GM23248 (cell line): ENCODE results near the gene FARS2. TPM values are rescaled to one million over a fixed set of nuclear protein-coding genes. Genes with fewer than 3 reads are reported as not detected.

Experiments used
- DNase-seq: peaks from one replicate; pipeline ENCODE4 v3.0.0-alpha.2; 2015
- H2AFZ ChIP-seq: fragments of 200-600 bp; sonication (generic); 2 replicates; pipeline ENCODE4 v1.6.1; 2016; ENCODE audit warnings: antibody characterized with exemption
- H3F3A ChIP-seq: fragments of 200-600 bp; sonication (generic); 2 replicates; pipeline ENCODE4 v1.6.1; 2016; ENCODE audit warnings: mild to moderate bottlenecking, antibody characterized with exemption, mixed run types; ENCODE audit not compliant: insufficient read depth
- H3K27ac ChIP-seq: fragments of 200-600 bp; sonication (generic); 2 replicates; pipeline ENCODE4 v1.5.1; 2016; ENCODE audit warnings: mild to moderate bottlenecking
- H3K27me3 ChIP-seq: fragments of 200-600 bp; sonication (generic); replicated peaks from 2 replicates; pipeline ENCODE4 v1.6.1; 2016; ENCODE audit warnings: mild to moderate bottlenecking; ENCODE audit not compliant: insufficient read depth
- H3K36me3 ChIP-seq: fragments of 200-600 bp; sonication (generic); 2 replicates; pipeline ENCODE4 v1.6.1; 2016; ENCODE audit warnings: low read depth, mild to moderate bottlenecking
- H3K4me1 ChIP-seq: fragments of 200-600 bp; sonication (generic); 2 replicates; pipeline ENCODE4 v1.6.1; 2016; ENCODE audit warnings: mild to moderate bottlenecking; ENCODE audit not compliant: insufficient read depth
- H3K4me2 ChIP-seq: fragments of 200-600 bp; sonication (generic); one replicate; pipeline ENCODE4 v1.6.1; 2016; ENCODE audit warnings: mild to moderate bottlenecking; ENCODE audit not compliant: unreplicated experiment
- H3K4me3 ChIP-seq: fragments of 200-600 bp; sonication (generic); 2 replicates; pipeline ENCODE4 v1.5.1; 2016; ENCODE audit warnings: mild to moderate bottlenecking
- H3K79me2 ChIP-seq: fragments of 200-600 bp; sonication (generic); 2 replicates; pipeline ENCODE4 v1.6.1; 2016; ENCODE audit warnings: mild to moderate bottlenecking; ENCODE audit not compliant: insufficient read depth
- H3K9ac ChIP-seq: fragments of 200-600 bp; sonication (generic); 2 replicates; pipeline ENCODE4 v1.6.1; 2016; ENCODE audit warnings: mild to moderate bottlenecking
- H3K9me2 ChIP-seq: fragments of 200-600 bp; sonication (generic); 2 replicates; pipeline ENCODE4 v1.6.1; 2016; ENCODE audit warnings: mixed run types, mild to moderate bottlenecking, moderate library complexity; ENCODE audit not compliant: insufficient read depth
- H3K9me3 ChIP-seq: fragments of 200-600 bp; sonication (generic); one replicate; pipeline ENCODE4 v1.6.1; 2017; ENCODE audit warnings: low read depth
- H4K20me1 ChIP-seq: fragments of 200-600 bp; sonication (generic); 2 replicates; pipeline ENCODE4 v1.6.0; 2016; ENCODE audit not compliant: insufficient read depth
- EZH2 ChIP-seq: fragments of 200-600 bp; sonication (generic); IDR thresholded peaks from 2 replicates; pipeline ENCODE4 v1.6.1; 2018; ENCODE audit warnings: antibody characterized with exemption, mild to moderate bottlenecking; ENCODE audit not compliant: insufficient read depth, poor library complexity, severe bottlenecking
- EZH2phosphoT487 ChIP-seq: fragments of 200-600 bp; sonication (generic); IDR thresholded peaks from 2 replicates; pipeline ENCODE4 v1.6.1; 2018; ENCODE audit warnings: antibody characterized with exemption, moderate library complexity, mild to moderate bottlenecking, low read depth; ENCODE audit not compliant: insufficient read depth
- WGBS, 2 experiments: methylation state at CpG; one replicate each; pipeline ENCODE4 v1.1.6; 2015 to 2017; ENCODE audit warnings: low lambda C conversion rate in 2 of 2, low coverage in 1 of 2; ENCODE audit errors: missing lambda C conversion rate in 2 of 2; 5-methylcytosine and 5-hydroxymethylcytosine counted together
- in situ Hi-C: fragments of 300-500 bp; cut with MboI; formaldehyde crosslinking; loops from 2 replicates; pipeline ENCODE4 v1.15.0; 2020
- polyA plus RNA-seq: library from polyadenylated mRNA; unstranded; fragments of >200 nt; fragmentation: Nextera tagmentation; extraction: Ambion mirVana; gene quantifications from 2 replicates; pipeline ENCODE4 v1.2.1, GENCODE V29; 2016
- total RNA-seq: library from RNA; depleted of rRNA; stranded (reverse); fragments of >200 nt; shearing (Covaris generic); gene quantifications from 2 replicates; pipeline ENCODE4 v1.2.3, GENCODE V29; 2014

FARS2 gene
- total and polyA plus RNA-seq, 2 experiments from 2014 or later = 15.1 to 16.5 TPM

GRCh38 chr6:5729813-5730517 is 468.7 kb downstream of the FARS2 start:
- H3K4me3 ChIP-seq = no peak overlapping the region
- H3K9me3 ChIP-seq = no peaks in the 10 kb centered on the region
- no peak for DNase-seq
- H3F3A ChIP-seq = peaks cover 20% of the 10 kb centered on the region
- WGBS, 2 experiments = 71 to 73% methylated on average over 4 of the region's 4 CpGs
- H3K36me3 ChIP-seq = no peaks in the 10 kb centered on the region
- peaks cover 24% of the 10 kb centered on the region for H3K4me1 ChIP-seq
- H3K27ac ChIP-seq = no peak overlapping the region
- no peak overlapping the region for H2AFZ ChIP-seq
- no peaks in the 10 kb centered on the region for H3K9me2 ChIP-seq
- in situ Hi-C loops = no loop called here
- H3K9ac ChIP-seq = no peak overlapping the region
- no peaks in the 10 kb centered on the region for H4K20me1 ChIP-seq
- H3K4me2 ChIP-seq = no peak overlapping the region
- H3K79me2 ChIP-seq = no peaks in the 10 kb centered on the region
- no peak for TF ChIP-seq EZH2
- TF ChIP-seq EZH2phosphoT487 = no peak
- H3K27me3 ChIP-seq = no peaks in the 10 kb centered on the region

GRCh38 chr6:5730585-5731263 is 469.4 kb downstream of the FARS2 start:
- Histone ChIP-seq H3K4me3 (no peak overlapping the region), H3K36me3 (no peaks in the 10 kb centered on the region), H2AFZ (no peak overlapping the region), H3K9ac (no peak overlapping the region), H3K27ac (no peak overlapping the region), H3K27me3 (no peaks in the 10 kb centered on the region), H3K4me2 (no peak overlapping the region), H4K20me1 (no peaks in the 10 kb centered on the region), H3K4me1 (peaks cover 24% of the 10 kb centered on the region), H3K9me2 (no peaks in the 10 kb centered on the region), H3K9me3 (no peaks in the 10 kb centered on the region), H3F3A (peaks cover 20% of the 10 kb centered on the region), H3K79me2 (no peaks in the 10 kb centered on the region)
- WGBS, 2 experiments = 85% methylated on average over 8 of the region's 8 CpGs
- in situ Hi-C loops = no loop called here
- TF ChIP-seq EZH2 (no peak), EZH2phosphoT487 (no peak)
- peak; percentile 67 for DNase-seq

- Histone ChIP-seq H3F3A (peaks cover 20% of the 10 kb centered on the region), H3K9me2 (no peaks in the 10 kb centered on the region), H3K27ac (no peak overlapping the region), H3K4me2 (no peak overlapping the region), H3K79me2 (no peaks in the 10 kb centered on the region), H4K20me1 (no peaks in the 10 kb centered on the region), H3K4me1 (peaks cover 24% of the 10 kb centered on the region), H3K9ac (no peak overlapping the region), H3K36me3 (no peaks in the 10 kb centered on the region), H2AFZ (no peak overlapping the region), H3K9me3 (no peaks in the 10 kb centered on the region), H3K4me3 (no peak overlapping the region), H3K27me3 (no peaks in the 10 kb centered on the region)
- DNase-seq = no peak
- TF ChIP-seq EZH2phosphoT487 = no peak
- no peak for TF ChIP-seq EZH2
- WGBS, 2 experiments = 98% methylated on average over 7 of the region's 7 CpGs
- in situ Hi-C loops = no loop called here
Measured at GRCh38 chr6:5731435-5731834, 470.1 kb downstream of the FARS2 start.

- Histone ChIP-seq H3K9me2 (no peaks in the 10 kb centered on the region), H3F3A (peaks cover 20% of the 10 kb centered on the region), H4K20me1 (no peaks in the 10 kb centered on the region), H3K36me3 (no peaks in the 10 kb centered on the region), H3K9ac (no peak overlapping the region), H3K4me2 (no peak overlapping the region), H3K27ac (no peak overlapping the region), H2AFZ (no peak overlapping the region), H3K27me3 (no peaks in the 10 kb centered on the region), H3K4me1 (peaks cover 24% of the 10 kb centered on the region), H3K4me3 (no peak overlapping the region), H3K9me3 (no peaks in the 10 kb centered on the region), H3K79me2 (no peaks in the 10 kb centered on the region)
- no peak for DNase-seq
- in situ Hi-C loops = no loop called here
- TF ChIP-seq EZH2phosphoT487 (no peak), EZH2 (no peak)
- 85 to 89% methylated on average over 6 of the region's 6 CpGs for WGBS, 2 experiments
Measured at GRCh38 chr6:5732496-5732895, 471.2 kb downstream of the FARS2 start.
